ENCODE data around the gene PTPN6.
A peak's percentile ranks its signal among the peaks of the same experiment; 100 is the strongest.

Gene PTPN6

GRCh38 chr12:6957151-6957701 is 6.1 kb downstream of the PTPN6 start:
- ATAC-seq = no peak

DNA sequence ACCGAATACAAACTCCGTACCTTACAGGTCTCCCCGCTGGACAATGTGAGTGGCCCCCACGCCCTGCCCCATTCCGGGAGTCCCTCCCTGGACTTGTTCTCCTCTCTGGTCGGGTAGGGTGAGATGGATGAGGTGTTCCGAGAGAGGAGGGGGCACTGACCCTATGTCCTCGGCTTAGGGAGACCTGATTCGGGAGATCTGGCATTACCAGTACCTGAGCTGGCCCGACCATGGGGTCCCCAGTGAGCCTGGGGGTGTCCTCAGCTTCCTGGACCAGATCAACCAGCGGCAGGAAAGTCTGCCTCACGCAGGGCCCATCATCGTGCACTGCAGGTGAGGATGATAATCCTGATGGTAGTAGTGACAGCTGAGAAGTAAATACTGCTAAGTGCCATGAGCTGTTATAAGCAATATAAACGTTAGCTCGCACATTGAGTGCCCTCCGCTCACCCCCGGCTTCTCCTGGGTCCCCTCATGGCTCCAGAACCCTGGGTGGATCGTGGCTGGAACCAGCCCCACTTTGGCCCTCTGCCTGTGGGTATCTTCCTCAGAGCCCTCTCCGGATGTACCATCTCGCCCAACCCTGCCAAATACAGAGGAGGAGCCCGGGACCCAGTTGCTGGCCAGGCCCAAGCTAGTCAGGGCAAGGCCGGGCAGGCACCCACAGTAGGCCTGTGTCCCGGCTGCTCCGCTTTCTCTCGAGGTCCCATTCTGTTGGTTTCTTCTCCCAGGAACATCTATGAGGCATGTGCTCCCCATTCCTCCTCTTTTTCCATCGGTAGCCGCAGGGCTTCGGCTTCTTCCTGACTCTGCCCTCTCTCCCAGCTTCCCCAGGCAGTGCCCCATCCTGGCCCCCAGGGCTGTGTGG is 6.8 kb downstream of the PTPN6 start:
- ATAC-seq = no peak

DNA sequence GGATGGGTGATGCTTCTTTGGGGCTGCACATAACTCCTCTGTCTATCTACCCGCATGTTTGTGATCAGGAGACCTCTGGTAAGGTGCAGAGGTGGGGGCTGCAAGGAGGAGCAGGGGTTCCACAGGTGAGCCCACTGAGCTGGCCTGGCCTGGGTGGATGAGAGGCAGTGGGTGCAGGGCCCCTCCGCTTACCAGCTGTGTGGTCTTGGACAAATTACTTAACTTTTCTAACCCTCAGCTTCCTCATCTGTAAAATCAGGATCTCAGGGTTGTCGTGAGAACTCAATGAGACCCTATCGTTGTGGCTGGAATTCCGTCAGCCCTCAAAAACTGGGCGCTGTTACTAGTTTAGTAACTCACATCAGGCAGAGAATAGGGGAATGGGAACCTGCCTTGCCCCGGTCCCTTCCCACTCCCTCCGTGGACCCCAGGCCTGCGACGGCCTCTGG is 7.5 kb downstream of the PTPN6 start:
- no peak for ATAC-seq

GRCh38 chr12:6959058-6959804 is 8.1 kb downstream of the PTPN6 start:
- peak; percentile 44 for ATAC-seq

DNA sequence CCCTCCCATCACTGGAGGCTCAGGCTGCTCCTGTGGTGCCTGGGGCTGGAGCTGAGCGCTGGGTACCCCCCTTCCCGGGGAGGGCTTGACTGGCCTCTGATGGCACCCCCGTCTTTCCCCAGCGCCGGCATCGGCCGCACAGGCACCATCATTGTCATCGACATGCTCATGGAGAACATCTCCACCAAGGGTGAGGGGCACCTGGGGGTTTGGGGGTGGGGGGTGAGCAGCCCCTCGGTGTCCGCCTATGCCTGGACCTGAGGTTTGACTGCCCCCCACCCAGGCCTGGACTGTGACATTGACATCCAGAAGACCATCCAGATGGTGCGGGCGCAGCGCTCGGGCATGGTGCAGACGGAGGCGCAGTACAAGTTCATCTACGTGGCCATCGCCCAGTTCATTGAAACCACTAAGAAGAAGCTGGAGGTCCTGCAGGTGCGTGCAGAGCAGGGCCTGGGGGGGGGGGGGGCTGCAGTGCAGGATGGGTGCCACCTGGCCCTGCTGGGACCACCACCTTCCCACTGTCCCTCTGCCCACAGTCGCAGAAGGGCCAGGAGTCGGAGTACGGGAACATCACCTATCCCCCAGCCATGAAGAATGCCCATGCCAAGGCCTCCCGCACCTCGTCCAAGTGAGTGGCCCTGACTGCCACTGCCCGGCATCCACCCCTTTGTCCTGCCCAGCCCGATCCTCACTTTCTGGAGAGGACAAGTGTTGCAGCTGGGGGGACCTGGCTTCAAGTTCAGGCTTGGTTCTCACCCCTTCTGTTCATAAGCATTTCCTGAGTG is 8.8 kb downstream of the PTPN6 start:
- ATAC-seq = no peak

- peak in 1 of 2 donors; percentile 3 for ATAC-seq
These were observed 9.6 kb downstream of the PTPN6 start for GRCh38 chr12:6960593-6961277.

DNA sequence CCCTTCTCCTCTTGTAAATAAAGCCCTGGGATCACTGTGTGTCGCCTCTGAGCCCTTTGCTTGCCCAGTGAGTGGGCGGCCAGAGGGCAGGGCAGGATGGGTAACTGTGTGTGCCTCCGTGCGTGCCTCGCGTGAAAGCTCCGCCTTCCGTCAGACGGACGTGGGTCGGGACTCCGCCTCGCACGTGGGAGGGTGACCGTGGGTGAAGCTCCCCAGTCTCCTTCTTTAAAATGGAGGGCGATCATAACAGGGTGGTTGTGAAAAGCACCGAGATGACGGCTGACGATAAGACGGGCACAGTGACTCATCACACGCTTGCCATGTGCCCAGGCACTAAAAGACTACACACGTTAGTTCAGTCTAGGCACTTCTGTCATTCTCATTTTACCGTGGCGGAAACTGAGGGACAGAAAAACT is 10.1 kb downstream of the PTPN6 start:
- peak; percentile 80 to 83 for ATAC-seq

GRCh38 chr12:6961695-6962284 is 10.6 kb downstream of the PTPN6 start:
- ATAC-seq = peak; percentile 39 to 47

- ATAC-seq = no peak
These were observed 11.3 kb downstream of the PTPN6 start for GRCh38 chr12:6962285-6963015.

GRCh38 chr12:6963016-6963731 is 12.0 kb downstream of the PTPN6 start:
- no peak for ATAC-seq

GRCh38 chr12:6963791-6964413 is 12.7 kb downstream of the PTPN6 start:
- ATAC-seq = no peak

DNA sequence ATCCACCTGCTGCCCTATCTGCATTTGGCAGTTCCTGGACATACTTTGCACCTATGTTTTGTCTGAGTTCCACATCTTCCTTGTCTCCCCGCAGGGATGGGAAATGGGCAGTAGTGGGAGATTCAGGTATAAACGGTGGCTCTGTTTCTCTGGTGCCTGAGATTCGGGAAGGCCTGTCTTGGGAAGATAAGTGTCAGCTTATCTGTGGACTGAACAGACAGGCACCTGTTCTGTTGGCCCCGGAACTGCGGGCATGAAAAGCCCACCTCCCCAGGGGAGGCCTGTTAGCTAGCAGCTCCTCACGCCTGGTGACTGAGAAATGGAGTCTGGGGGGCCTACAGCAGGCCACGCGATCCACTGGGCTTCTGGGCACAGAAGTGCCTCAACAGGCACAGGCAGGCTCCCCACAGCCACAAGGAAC is 13.5 kb downstream of the PTPN6 start:
- no peak for ATAC-seq

DNA sequence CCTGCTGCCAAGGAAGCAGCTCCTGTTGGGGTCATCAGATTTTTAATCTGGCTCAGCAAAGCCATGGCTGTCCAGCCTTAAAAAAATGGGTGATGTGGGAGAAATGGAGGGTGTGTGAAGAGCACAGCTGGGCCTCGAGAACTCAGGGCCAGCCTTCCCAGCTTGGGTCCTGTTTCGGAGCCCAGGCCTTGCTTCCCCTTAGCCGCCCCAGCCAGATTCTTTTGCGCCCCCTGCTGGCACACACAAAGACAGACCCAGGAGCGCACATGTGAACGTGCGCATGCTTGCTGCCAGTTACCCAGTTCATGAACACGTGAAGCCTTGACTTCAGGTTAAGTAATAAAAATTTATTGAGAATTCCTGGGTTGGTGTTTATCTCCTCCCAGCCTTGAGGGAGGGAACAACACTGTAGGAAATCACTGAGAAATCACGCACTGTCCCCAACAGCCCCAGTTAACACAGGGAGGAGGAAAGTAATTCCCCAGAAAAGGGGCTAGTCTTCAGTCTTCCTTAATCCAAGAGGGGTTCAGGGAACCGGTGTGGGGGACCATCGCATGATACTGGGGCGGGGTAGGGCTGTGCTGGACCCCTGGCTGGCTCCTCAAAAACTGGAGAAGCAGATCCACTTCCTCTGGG is 14.0 kb downstream of the PTPN6 start:
- ATAC-seq = peak; percentile 37 to 46

GRCh38 chr12:6965714-6966113 is 14.6 kb downstream of the PTPN6 start:
- no peak for ATAC-seq

- no peak for ATAC-seq
These were observed 15.2 kb downstream of the PTPN6 start for GRCh38 chr12:6966351-6966750.

GRCh38 chr12:6967651-6968100 is 16.5 kb downstream of the PTPN6 start:
- no peak for ATAC-seq

DNA sequence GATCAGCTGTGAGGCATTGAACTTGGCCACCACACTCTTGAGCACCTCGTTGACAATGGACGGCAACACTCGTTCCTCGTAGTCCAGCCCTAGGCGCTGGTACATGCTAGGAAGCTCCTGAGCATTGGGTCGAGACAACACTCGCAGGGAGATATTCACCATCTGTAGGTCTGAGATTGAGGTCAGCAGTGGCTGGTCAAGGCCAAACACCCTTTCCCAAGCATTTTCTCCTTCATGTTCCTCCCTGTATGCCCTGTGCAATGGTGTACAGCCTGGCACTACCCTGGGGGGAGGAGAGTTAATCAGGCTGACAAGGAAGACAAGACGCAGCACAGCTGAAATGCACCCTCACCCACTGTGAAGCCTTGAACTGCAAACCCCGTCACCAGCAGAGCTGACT is 17.3 kb downstream of the PTPN6 start:
- no peak for ATAC-seq

DNA sequence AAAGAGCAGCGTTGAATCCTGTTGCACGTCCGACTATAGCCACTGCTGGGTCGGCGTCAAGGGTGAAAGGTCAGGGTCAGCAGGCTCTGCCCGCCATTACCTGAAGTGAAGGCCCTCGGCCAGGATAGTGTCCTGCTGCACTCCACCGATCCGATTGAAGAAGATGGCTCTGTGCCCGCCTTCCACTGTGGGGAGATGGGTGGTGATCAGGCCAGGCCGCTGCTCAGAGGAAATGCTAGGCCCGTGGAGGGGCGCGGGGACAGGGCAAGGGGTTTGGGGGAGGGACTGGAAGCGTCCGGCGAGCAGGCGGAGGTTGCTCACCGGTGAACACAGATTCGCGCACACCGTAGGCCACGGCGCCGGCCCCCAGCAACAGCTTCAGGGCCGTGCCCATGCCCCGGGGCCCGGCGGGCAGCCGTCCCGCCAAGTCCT is 19.0 kb downstream of the PTPN6 start:
- peak; percentile 18 for ATAC-seq

DNA sequence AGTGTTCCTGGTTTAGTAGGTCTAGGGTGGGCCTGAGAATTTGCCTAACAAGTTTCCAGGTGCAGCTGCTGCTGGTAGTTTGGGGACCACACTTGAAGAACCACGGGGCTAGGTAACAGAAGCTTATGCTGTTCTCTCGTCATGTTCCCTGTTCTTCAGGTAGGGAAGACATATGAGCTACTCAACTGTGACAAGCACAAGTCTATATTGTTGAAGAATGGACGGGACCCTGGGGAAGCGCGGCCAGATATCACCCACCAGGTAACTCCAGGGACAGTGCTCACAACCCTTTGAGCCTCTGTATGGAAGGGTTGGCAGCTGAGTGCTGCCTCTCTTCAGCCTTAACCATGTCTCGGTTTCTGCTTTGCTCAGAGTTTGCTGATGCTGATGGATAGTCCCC is 23.0 kb downstream of the PTPN6 start:
- no peak for ATAC-seq

Data from activated CD4-positive, CD25-positive, alpha-beta regulatory T cell treated with anti-CD3 and anti-CD28 coated beads, Interleukin-2, amount 50 U/mL, for 24 hours (primary cell).